Adipocyte (in vitro differentiated cells): ENCODE measurements around the gene COL8A1.

Experiments
- DNase-seq: peaks from one replicate; pipeline ENCODE4 v3.0.0-alpha.2; 2015; ENCODE audit warnings: low read depth
- H3K27me3 ChIP-seq: replicated peaks from 2 replicates; pipeline ENCODE4 v1.7.0; 2013; ENCODE audit warnings: mild to moderate bottlenecking, low read length, moderate library complexity; ENCODE audit not compliant: control insufficient read depth, insufficient read depth
- H3K36me3 ChIP-seq: 2 replicates; pipeline ENCODE4 v1.7.0; 2013; ENCODE audit warnings: low read length, mild to moderate bottlenecking, moderate library complexity; ENCODE audit not compliant: control insufficient read depth, insufficient read depth, severe bottlenecking
- H3K4me1 ChIP-seq: 2 replicates; pipeline ENCODE4 v1.7.0; 2013; ENCODE audit warnings: mild to moderate bottlenecking, low read length, moderate library complexity; ENCODE audit not compliant: control insufficient read depth, insufficient read depth
- H3K4me3 ChIP-seq: 2 replicates; pipeline ENCODE4 v1.7.0; 2013; ENCODE audit warnings: mild to moderate bottlenecking, low read length, moderate library complexity
- H3K9ac ChIP-seq: 2 replicates; pipeline ENCODE4 v1.7.0; 2013; ENCODE audit warnings: mild to moderate bottlenecking, low read length, moderate library complexity
- H3K9me3 ChIP-seq: 2 replicates; pipeline ENCODE4 v1.7.0; 2013; ENCODE audit warnings: mild to moderate bottlenecking, low read length, moderate library complexity; ENCODE audit not compliant: control insufficient read depth

Gene COL8A1

DNA sequence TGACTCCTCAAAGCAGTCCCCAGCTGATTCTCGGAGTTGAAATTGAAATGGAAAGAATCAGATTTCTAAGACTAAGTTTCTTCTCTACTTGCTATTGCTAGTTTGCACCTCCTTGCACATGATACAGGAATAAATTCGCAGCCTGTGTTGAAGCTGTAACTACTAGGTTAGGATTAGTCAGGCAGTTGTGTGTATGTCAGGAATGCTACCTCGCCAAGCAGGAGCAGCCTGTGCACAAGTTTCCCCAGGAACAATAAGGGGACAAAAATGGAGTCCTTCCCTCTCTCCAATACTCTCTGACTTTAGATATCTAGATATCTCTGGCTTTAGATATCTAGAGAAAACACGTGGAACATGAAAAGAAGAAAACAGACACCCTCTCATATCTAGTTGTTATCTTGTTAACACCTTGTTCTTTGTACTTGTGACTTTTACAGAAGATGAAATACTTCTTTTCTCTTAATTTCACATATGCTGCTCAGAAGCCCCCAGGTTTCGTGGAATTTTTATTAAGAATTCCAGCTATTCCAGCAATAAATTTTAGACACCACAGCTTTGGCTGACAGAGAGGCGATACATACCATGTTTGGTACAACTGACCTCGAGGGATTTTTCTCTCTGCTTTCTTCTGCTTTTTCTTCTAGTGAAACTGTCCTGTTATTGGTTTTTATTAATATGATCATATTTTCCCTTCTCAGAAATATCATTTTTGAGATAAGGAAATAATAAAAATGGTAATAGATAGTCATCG is 123.2 kb downstream of the COL8A1 start:
- Histone ChIP-seq H3K9ac (peak overlapping the region; percentile 15), H3K36me3 (no peaks in the 10 kb centered on the region), H3K4me1 (peaks cover 46% of the 10 kb centered on the region), H3K4me3 (no peak overlapping the region), H3K27me3 (no peaks in the 10 kb centered on the region), H3K9me3 (no peaks in the 10 kb centered on the region)
- no peak for DNase-seq

DNA sequence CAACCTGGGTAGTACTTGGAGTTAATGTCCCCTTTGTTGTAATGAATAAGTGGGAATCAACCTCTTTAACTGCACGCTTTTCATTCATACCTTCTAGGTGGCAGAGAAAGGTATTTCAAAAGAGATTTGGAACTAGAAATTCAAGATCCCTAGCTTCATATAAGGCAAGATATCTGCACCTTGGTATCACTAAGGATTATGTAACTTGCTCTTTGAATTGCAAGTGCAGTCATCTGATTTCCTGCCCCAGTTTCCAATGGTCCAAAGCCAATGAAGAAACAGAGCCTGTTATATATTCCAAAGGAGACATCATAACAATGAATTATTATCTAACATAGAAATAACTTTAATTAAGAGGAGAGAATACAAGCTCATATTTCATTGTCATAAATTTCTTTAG is 124.5 kb downstream of the COL8A1 start:
- Histone ChIP-seq H3K9ac (no peak overlapping the region), H3K9me3 (no peaks in the 10 kb centered on the region)

DNA sequence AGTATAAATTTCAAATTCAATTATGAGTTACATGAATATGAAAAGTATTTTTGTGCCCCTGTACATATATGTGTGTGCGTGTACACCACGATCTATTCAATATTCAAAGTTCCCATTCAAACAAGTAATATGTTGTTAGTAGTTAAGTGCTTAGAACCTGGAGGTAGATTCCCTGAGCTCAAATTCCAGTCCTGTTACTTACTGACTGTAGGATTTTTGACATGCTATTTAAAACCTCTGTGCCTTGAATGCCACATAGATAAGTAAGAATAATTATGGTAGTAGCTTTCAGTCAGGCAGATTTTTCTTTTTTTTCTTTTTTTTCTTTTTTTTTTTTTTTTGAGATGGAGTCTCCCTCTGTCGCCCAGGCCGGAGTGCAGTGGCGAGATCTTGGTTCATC is 126.0 kb downstream of the COL8A1 start:
- H3K4me1 ChIP-seq: peaks cover 60% of the 10 kb centered on the region
- no peak overlapping the region for H3K9ac ChIP-seq
- no peak for DNase-seq
- H3K36me3 ChIP-seq: no peaks in the 10 kb centered on the region
- H3K4me3 ChIP-seq: no peak overlapping the region
- H3K27me3 ChIP-seq: no peaks in the 10 kb centered on the region
- no peaks in the 10 kb centered on the region for H3K9me3 ChIP-seq

More for the DNA sequence above, 124.5 kb downstream of the COL8A1 start:
- DNase-seq: no peak
- Histone ChIP-seq H3K27me3 (no peaks in the 10 kb centered on the region), H3K4me1 (peaks cover 58% of the 10 kb centered on the region), H3K36me3 (no peaks in the 10 kb centered on the region), H3K4me3 (no peak overlapping the region)

DNA sequence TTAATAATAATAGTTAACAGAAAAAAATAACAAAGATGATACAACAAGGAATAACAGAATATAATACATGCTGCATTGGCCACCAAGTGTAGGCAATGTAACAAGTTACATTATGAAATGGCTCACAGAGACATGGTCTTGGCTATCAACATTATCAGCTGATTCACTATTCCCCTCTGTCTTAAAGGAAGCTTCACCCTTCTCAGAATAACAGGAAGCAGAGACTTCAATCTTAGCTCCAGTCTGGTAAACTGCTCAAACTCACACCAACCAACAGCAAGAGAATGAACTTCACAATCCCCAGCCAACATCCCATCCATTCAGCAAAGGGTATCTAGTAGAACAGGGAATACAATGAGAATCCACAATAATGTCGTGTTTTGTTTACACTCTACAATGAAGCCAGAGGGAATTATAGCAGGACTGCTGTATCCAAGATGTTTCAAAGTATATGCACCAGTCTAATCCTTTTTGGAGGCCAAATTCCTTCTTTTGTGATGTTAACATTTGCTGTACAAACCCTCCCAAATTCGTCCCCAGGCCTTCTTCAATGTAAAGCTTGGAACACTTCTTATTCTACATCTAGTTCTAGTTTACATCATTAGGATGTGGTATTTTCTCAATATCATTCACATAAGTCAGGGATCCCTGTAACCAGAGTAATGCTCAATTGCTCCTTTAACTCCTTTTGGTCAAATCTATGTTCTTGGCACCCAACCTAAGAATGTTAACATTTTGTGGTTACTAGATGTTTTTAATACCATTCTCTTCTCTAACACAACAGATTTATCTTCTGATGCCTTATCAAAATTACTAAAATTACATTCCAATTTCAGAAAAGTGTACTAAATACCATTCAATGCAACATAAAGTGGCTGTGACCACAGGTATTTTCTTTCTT is 126.9 kb downstream of the COL8A1 start:
- Histone ChIP-seq H3K36me3 (no peaks in the 10 kb centered on the region), H3K9me3 (no peaks in the 10 kb centered on the region), H3K27me3 (no peaks in the 10 kb centered on the region), H3K4me1 (peaks cover 59% of the 10 kb centered on the region), H3K9ac (peak overlapping the region; percentile 25), H3K4me3 (peak overlapping the region; percentile 5)
- DNase-seq: peak; percentile 59

DNA sequence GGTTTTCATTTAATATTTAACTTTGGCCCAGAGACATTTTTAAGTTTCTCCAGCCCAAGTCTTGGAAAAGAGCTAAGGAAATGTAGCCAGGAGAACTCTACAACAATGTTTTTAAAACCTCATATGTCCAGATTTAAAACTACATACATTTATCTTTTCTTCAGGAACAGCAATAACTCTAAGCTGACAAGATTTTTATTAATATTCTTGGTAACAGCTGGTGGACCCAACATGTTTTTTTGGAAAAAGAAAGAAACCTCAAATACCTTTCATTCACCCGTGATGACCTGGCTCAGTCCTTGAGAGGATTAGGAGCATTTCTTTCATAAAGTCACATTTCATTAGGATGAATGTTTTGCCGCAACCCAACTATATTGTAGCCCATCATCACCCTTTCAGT is 128.9 kb downstream of the COL8A1 start:
- Histone ChIP-seq H3K27me3 (no peaks in the 10 kb centered on the region), H3K9ac (no peak overlapping the region), H3K4me1 (peaks cover 41% of the 10 kb centered on the region), H3K4me3 (no peak overlapping the region), H3K36me3 (no peaks in the 10 kb centered on the region), H3K9me3 (no peaks in the 10 kb centered on the region)
- peak; percentile 45 for DNase-seq

DNA sequence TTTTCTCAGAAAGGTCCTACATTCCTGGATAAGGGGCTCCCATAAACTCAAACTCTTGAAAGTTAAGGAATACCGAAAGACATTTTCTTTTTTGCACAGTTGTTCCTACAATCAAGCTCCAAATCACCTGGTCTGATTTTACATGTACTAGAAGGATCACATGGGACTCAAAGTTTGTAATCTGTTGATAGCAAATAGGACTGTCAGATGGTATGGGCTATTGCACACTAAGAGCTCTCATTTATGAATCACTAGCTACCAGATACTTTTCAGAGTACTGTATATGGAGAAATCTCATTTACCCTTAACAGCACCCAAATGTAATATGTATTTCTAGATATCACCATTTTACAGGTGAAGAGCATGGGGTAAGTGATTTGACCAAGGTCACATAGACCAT is 129.7 kb downstream of the COL8A1 start:
- Histone ChIP-seq H3K9me3 (no peaks in the 10 kb centered on the region), H3K27me3 (no peaks in the 10 kb centered on the region), H3K4me1 (peaks cover 33% of the 10 kb centered on the region), H3K9ac (no peak overlapping the region), H3K36me3 (no peaks in the 10 kb centered on the region), H3K4me3 (no peak overlapping the region)
- DNase-seq: no peak

DNA sequence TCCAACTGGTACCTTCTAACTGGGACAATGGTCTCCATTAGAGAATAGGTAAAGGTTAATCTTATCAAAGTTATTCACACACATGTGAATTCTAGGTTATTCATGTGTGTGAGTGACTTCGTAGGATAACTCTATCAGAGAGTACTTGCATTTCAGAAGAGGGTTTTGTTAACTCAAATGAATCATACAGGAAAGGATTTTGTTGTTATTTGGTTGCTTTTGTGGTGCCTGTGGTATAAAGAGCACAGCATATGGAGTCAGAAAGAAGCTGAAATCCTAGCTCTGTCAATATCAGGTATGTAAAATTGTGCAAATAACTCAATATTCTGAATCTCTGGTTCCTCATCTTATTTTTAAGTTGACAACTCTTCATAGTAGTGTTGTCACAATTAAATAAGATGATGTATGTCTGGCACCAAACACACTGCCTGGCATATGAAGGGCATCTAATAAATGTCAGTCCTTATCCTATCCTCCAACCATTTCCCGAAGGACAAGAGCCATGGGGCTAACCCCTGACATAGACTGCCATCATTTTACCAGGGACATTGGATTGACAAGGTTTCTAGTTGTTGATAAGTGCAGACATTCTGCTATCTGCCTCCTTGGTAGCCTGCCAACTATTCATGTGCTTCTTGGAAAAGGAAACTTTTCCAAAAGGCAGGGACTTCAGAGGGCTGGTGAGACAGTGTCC is 130.6 kb downstream of the COL8A1 start:
- DNase-seq: no peak
- Histone ChIP-seq H3K4me1 (peaks cover 31% of the 10 kb centered on the region), H3K9ac (no peak overlapping the region), H3K36me3 (no peaks in the 10 kb centered on the region), H3K9me3 (no peaks in the 10 kb centered on the region), H3K4me3 (no peak overlapping the region), H3K27me3 (no peaks in the 10 kb centered on the region)

DNA sequence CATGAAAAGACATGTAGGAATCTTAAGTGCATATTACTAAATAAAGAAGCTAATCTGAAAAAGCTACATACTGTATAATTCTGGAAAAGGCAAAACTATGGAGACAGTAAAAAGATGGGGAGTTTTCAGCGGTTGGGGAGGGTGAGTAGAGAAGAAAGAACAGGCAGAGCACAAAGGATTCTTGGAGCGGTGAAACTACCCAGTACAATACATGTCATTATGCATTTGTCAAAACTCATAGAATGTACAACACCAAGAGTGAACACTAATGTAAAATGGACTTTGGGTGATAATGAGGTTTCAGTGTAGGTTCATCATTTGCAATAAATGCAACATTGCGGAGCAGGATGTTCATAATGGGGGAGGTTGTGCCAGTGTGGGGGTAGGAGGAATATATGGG is 133.8 kb downstream of the COL8A1 start:
- H3K27me3 ChIP-seq: no peaks in the 10 kb centered on the region
- H3K4me1 ChIP-seq: peaks cover 19% of the 10 kb centered on the region
- no peaks in the 10 kb centered on the region for H3K36me3 ChIP-seq
- H3K4me3 ChIP-seq: no peak overlapping the region
- H3K9me3 ChIP-seq: no peaks in the 10 kb centered on the region
- no peak overlapping the region for H3K9ac ChIP-seq
- DNase-seq: no peak

DNA sequence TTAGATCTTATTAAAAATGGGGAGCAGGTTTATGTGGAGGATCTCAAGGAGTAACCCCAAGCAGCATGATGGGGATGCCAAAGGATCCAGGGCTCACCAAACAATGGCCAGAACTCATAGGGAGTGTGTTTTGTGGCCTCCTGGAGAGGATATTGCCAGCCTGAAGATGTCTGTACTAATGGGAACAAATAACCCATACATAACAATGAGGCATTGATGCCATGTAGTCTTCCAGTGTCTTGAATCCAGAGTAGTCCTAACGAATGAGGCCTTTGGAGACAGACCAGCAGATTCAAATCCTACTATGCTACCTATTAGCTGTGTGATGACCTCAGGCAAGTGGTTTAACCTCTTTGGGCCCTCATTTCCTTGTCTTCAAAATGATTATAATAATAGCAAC is 134.3 kb downstream of the COL8A1 start:
- Histone ChIP-seq H3K9ac (no peak overlapping the region), H3K4me1 (peaks cover 14% of the 10 kb centered on the region), H3K27me3 (no peaks in the 10 kb centered on the region), H3K4me3 (no peak overlapping the region), H3K36me3 (no peaks in the 10 kb centered on the region), H3K9me3 (no peaks in the 10 kb centered on the region)
- DNase-seq: no peak

DNA sequence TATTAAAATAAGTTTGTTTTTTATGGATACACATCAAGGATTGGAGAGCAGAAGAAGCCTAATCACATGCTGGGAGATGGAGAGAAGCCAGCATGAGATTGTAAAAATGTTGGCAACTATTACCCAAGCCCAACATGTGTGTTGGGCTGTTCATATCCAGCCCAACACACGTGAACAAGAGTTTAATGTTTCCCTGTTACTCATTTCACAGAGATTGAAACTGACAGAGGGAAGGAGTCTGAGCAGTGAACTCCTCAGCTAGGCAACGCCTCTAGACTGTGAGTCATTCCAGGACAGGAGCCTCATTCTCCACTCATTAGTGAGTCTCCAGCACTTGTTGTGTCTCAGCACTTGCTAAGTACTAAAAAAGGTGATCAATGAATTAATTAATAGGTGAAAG is 136.1 kb downstream of the COL8A1 start:
- Histone ChIP-seq H3K27me3 (no peaks in the 10 kb centered on the region), H3K36me3 (no peaks in the 10 kb centered on the region), H3K4me3 (no peak overlapping the region), H3K9ac (no peak overlapping the region), H3K4me1 (peaks cover 10% of the 10 kb centered on the region), H3K9me3 (no peaks in the 10 kb centered on the region)
- DNase-seq: peak; percentile 81
